ENCODE measurements around the gene HSPG2. TPM values are rescaled to one million over a fixed set of nuclear protein-coding genes. Genes with fewer than 3 reads are reported as not detected.

HSPG2 gene
- total and polyA plus RNA-seq, 2 of the 13 experiments (the other 11 are each of a cell fraction or from before 2014, with no cell fraction given): 9.1 to 13.1 TPM

GRCh38 chr1:21783679-21784603 is 153.2 kb downstream of the HSPG2 start (continued):
- TF ChIP-seq, protein P1, sequence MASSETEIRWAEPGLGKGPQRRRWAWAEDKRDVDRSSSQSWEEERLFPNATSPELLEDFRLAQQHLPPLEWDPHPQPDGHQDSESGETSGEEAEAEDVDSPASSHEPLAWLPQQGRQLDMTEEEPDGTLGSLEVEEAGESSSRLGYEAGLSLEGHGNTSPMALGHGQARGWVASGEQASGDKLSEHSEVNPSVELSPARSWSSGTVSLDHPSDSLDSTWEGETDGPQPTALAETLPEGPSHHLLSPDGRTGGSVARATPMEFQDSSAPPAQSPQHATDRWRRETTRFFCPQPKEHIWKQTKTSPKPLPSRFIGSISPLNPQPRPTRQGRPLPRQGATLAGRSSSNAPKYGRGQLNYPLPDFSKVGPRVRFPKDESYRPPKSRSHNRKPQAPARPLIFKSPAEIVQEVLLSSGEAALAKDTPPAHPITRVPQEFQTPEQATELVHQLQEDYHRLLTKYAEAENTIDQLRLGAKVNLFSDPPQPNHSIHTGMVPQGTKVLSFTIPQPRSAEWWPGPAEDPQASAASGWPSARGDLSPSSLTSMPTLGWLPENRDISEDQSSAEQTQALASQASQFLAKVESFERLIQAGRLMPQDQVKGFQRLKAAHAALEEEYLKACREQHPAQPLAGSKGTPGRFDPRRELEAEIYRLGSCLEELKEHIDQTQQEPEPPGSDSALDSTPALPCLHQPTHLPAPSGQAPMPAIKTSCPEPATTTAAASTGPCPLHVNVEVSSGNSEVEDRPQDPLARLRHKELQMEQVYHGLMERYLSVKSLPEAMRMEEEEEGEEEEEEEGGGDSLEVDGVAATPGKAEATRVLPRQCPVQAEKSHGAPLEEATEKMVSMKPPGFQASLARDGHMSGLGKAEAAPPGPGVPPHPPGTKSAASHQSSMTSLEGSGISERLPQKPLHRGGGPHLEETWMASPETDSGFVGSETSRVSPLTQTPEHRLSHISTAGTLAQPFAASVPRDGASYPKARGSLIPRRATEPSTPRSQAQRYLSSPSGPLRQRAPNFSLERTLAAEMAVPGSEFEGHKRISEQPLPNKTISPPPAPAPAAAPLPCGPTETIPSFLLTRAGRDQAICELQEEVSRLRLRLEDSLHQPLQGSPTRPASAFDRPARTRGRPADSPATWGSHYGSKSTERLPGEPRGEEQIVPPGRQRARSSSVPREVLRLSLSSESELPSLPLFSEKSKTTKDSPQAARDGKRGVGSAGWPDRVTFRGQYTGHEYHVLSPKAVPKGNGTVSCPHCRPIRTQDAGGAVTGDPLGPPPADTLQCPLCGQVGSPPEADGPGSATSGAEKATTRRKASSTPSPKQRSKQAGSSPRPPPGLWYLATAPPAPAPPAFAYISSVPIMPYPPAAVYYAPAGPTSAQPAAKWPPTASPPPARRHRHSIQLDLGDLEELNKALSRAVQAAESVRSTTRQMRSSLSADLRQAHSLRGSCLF (CRISPR knock-in tag; IDR thresholded peaks at IDR 0.05; ENCODE audit: borderline replicate concordance): no peak
- no peak for TF ChIP-seq RAD21 (CRISPR knock-in tag; IDR thresholded peaks at IDR 0.05)
- no peak for TF ChIP-seq SRSF1 (optimal IDR thresholded peaks at IDR 0.05; ENCODE audit: low read depth, low read length)
- TF ChIP-seq ZNF839 (CRISPR knock-in tag; IDR thresholded peaks at IDR 0.05; ENCODE audit: borderline replicate concordance): no peak
- TF ChIP-seq ETS1 (CRISPR knock-in tag; IDR thresholded peaks at IDR 0.05): no peak
- no peak for TF ChIP-seq ZNF577 (CRISPR knock-in tag; IDR thresholded peaks at IDR 0.05; ENCODE audit: borderline replicate concordance, low read depth)
- TF ChIP-seq NFE2 (CRISPR knock-in tag; IDR thresholded peaks at IDR 0.05): no peak
- TF ChIP-seq MYPOP (CRISPR knock-in tag; IDR thresholded peaks at IDR 0.05): no peak
- TF ChIP-seq MTA3 (CRISPR knock-in tag; IDR thresholded peaks at IDR 0.05): no peak
- TF ChIP-seq TEAD3 (CRISPR knock-in tag; optimal IDR thresholded peaks at IDR 0.05; ENCODE audit: borderline replicate concordance): peak; percentile 79
- no peak for TF ChIP-seq GTF2F1 (IDR thresholded peaks at IDR 0.05; ENCODE audit: low read length)
- TF ChIP-seq ZNF616 (CRISPR knock-in tag; IDR thresholded peaks at IDR 0.05; ENCODE audit: low read depth): no peak
- peak; percentile 58; the same call in 1 of the 2 replicates for TF ChIP-seq ZMYM3 (CRISPR knock-in tag; IDR thresholded peaks at IDR 0.05)
- TF ChIP-seq XBP1 (CRISPR knock-in tag; IDR thresholded peaks at IDR 0.05): no peak
- TF ChIP-seq NBN (conservative IDR thresholded peaks at IDR 0.05): no peak
- TF ChIP-seq ZBTB44 (CRISPR knock-in tag; IDR thresholded peaks at IDR 0.05): no peak
- no peak for TF ChIP-seq DR1 (CRISPR knock-in tag; IDR thresholded peaks at IDR 0.05)
- no peak for TF ChIP-seq FOXO1 (CRISPR knock-in tag; IDR thresholded peaks at IDR 0.05)
- TF ChIP-seq CENPT (CRISPR knock-in tag; IDR thresholded peaks at IDR 0.05; ENCODE audit: low read depth): no peak
- no peak for TF ChIP-seq ZNF83 (CRISPR knock-in tag; IDR thresholded peaks at IDR 0.05; ENCODE audit: borderline replicate concordance)
- TF ChIP-seq ZBTB3 (CRISPR knock-in tag; IDR thresholded peaks at IDR 0.05; ENCODE audit: borderline replicate concordance, low read depth): no peak
